Mesendoderm (in vitro differentiated cells): Measurements from ENCODE around the gene MEGF6.
A peak's percentile ranks its signal among the peaks of the same experiment; 100 is the strongest.

Source experiments
- DNase-seq: peaks from one replicate; pipeline ENCODE4 v3.0.0; 2013
- H2AK5ac ChIP-seq: 2 replicates; pipeline ENCODE4 v1.6.1; 2013; ENCODE audit warnings: low read length, inconsistent platforms
- H2BK120ac ChIP-seq: 2 replicates; pipeline ENCODE4 v1.6.1; 2013; ENCODE audit warnings: low read depth, mild to moderate bottlenecking, low read length, moderate library complexity, mixed read lengths
- H2BK15ac ChIP-seq: replicated peaks from 2 replicates; pipeline ENCODE4 v1.6.1; 2013; ENCODE audit warnings: low read depth, mild to moderate bottlenecking, moderate library complexity
- H2BK5ac ChIP-seq: 2 replicates; pipeline ENCODE4 v1.6.1; 2013; ENCODE audit warnings: low read length, inconsistent platforms
- H3K18ac ChIP-seq: 2 replicates; pipeline ENCODE4 v1.6.1; 2013; ENCODE audit warnings: mild to moderate bottlenecking, low read length, mixed read lengths
- H3K23ac ChIP-seq: one replicate; pipeline ENCODE4 v1.6.1; 2013; ENCODE audit warnings: low read length
- H3K27ac ChIP-seq: 2 replicates; pipeline ENCODE4 v1.5.1; 2013; ENCODE audit warnings: low read depth, mild to moderate bottlenecking, inconsistent platforms, low read length, moderate library complexity
- H3K27me3 ChIP-seq: 2 replicates; pipeline ENCODE4 v1.6.1; 2013; ENCODE audit warnings: low read length, control low read depth, mild to moderate bottlenecking, inconsistent platforms; ENCODE audit not compliant: insufficient read depth, poor library complexity
- H3K36me3 ChIP-seq: 2 replicates; pipeline ENCODE4 v1.6.1; 2013; ENCODE audit warnings: low read length, inconsistent platforms; ENCODE audit not compliant: control insufficient read depth, insufficient read depth
- H3K4ac ChIP-seq: one replicate; pipeline ENCODE4 v1.6.1; 2013; ENCODE audit warnings: low read depth, mild to moderate bottlenecking, low read length, moderate library complexity
- H3K4me1 ChIP-seq: 2 replicates; pipeline ENCODE4 v1.6.1; 2013; ENCODE audit warnings: low read depth, low read length, inconsistent platforms; ENCODE audit not compliant: control insufficient read depth
- H3K4me2 ChIP-seq: 2 replicates; pipeline ENCODE4 v1.6.1; 2013; ENCODE audit warnings: low read length
- H3K4me3 ChIP-seq: 2 replicates; pipeline ENCODE4 v1.5.1; 2013; ENCODE audit warnings: mild to moderate bottlenecking, low read length
- H3K56ac ChIP-seq: one replicate; pipeline ENCODE4 v1.6.1; 2013; ENCODE audit warnings: low read length
- H3K79me1 ChIP-seq: 2 replicates; pipeline ENCODE4 v1.6.1; 2013; ENCODE audit warnings: low read length, inconsistent platforms
- H3K79me2 ChIP-seq: 2 replicates; pipeline ENCODE4 v1.6.1; 2013; ENCODE audit warnings: mild to moderate bottlenecking, low read length; ENCODE audit not compliant: control insufficient read depth, insufficient read depth
- H3K9ac ChIP-seq: 2 replicates; pipeline ENCODE4 v1.6.1; 2013; ENCODE audit warnings: low read length, inconsistent platforms
- H4K5ac ChIP-seq: one replicate; pipeline ENCODE4 v1.6.1; 2013; ENCODE audit warnings: low read length
- H4K8ac ChIP-seq: one replicate; pipeline ENCODE4 v1.6.1; 2013; ENCODE audit warnings: low read depth, mild to moderate bottlenecking, control low read depth, low read length, moderate library complexity
- whole genome bisulfite sequencing: extraction: QIAGEN DNeasy Blood & Tissue Kit; methylation state at CpG from one replicate; pipeline ENCODE4 v1.1.7; 2013; ENCODE audit warnings: low lambda C conversion rate, missing lambda C conversion rate; ENCODE audit not compliant: insufficient coverage; ENCODE audit errors: extremely low coverage; 5-methylcytosine and 5-hydroxymethylcytosine counted together

MEGF6 gene

DNA sequence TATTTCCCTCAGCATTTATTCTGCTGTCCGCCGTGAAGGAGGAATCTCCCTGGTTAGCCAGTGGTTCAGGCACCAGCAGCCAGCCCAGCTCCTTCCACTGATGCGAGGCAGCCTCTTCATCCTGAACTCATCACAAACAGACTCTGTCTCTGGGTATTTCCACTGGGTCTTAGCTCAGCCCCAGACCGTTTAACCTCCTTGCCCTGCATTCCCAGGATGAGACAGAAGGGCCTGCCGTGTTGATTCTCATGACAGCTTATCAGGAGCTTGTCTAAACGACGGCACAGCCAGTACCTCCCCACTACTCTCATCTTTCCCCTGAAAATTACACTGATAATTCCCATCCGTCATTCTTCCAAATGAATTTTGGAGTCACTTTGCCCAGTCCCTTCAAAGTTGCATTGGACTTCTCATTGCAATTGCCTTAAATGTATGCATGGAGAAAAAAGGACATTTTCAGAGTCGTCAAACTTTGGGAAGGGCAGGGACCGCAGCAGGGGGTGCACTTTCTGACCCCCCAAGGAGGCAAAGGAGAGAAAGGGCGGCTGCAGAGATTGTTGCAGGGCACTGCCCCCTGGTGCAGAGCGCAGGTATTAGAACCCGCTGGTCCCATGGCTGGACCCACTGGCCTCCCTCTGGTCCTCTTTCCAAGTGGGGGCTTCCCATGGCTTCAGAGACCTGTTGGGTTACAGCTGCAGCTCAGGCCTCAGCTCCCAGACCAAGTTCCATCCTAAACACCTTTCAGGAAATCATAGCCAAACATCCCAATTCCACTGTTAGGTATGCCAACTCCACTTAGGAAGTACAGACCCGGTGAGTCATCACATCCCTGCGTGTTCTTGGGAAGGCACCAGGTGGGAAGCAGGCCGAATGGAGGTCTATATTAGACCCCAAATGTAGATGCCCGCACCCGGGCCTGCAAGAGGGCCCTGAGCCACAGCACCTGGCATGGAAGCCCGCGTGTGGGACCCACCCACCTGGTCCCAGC lies 3.7 kb upstream of the MEGF6 start:
- Histone ChIP-seq H3K27me3 (no peaks in the 10 kb centered on the region), H3K9ac (no peak overlapping the region), H2AK5ac (no peak overlapping the region), H3K18ac (no peak overlapping the region), H3K79me1 (no peaks in the 10 kb centered on the region), H3K56ac (no peak overlapping the region), H4K8ac (no peak overlapping the region), H3K27ac (no peak overlapping the region), H3K79me2 (no peaks in the 10 kb centered on the region), H3K4me3 (no peak overlapping the region), H2BK5ac (no peak overlapping the region), H2BK15ac (no peak overlapping the region), H3K4me2 (no peak overlapping the region), H4K5ac (no peak overlapping the region), H3K23ac (no peak overlapping the region), H3K4me1 (peaks cover 16% of the 10 kb centered on the region), H3K4ac (no peak overlapping the region), H2BK120ac (no peak overlapping the region), H3K36me3 (no peaks in the 10 kb centered on the region)
- peak; percentile 38 for DNase-seq
- WGBS = no CpG with 5 or more reads among the region's 20 CpGs

DNA sequence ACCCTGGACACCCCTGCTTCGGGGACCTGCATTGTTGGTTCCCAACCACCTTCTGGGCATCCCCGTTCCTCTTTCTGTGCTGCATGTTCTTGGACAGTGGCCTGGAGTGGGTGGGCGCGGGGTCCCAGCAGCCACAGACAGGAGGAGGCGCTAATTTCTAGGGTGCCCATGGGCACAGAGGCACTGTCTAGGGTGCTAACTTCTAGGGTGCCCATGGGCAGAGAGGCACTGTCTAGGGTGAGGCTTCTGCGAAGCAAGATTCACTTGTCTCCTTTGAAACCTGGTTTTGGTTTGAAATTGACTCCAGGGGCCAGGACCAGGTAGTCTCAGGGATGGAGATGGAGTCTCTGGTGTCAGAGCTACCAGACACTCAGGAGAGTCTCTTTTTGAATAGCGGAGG lies 815 bp upstream of the MEGF6 start:
- DNase-seq = no peak
- no peak overlapping the region for H2AK5ac ChIP-seq
- no peaks in the 10 kb centered on the region for H3K79me1 ChIP-seq
- no peak overlapping the region for H4K5ac ChIP-seq
- no peak overlapping the region for H2BK120ac ChIP-seq
- H3K18ac ChIP-seq = no peak overlapping the region
- peak overlapping the region; percentile 98 for H3K23ac ChIP-seq
- peak overlapping the region; percentile 79 for H3K4me2 ChIP-seq
- peak overlapping the region; percentile 79 for H3K56ac ChIP-seq
- H3K9ac ChIP-seq = peak overlapping the region; percentile 56
- H3K27me3 ChIP-seq = no peaks in the 10 kb centered on the region
- peaks cover 13% of the 10 kb centered on the region for H3K4me1 ChIP-seq
- no peak overlapping the region for H3K4ac ChIP-seq
- H3K27ac ChIP-seq = no peak overlapping the region
- no peak overlapping the region for H3K4me3 ChIP-seq
- H4K8ac ChIP-seq = no peak overlapping the region
- H3K79me2 ChIP-seq = no peaks in the 10 kb centered on the region
- H2BK5ac ChIP-seq = no peak overlapping the region
- WGBS = no CpG with 5 or more reads among the region's 7 CpGs
- H2BK15ac ChIP-seq = no peak overlapping the region
- no peaks in the 10 kb centered on the region for H3K36me3 ChIP-seq

DNA sequence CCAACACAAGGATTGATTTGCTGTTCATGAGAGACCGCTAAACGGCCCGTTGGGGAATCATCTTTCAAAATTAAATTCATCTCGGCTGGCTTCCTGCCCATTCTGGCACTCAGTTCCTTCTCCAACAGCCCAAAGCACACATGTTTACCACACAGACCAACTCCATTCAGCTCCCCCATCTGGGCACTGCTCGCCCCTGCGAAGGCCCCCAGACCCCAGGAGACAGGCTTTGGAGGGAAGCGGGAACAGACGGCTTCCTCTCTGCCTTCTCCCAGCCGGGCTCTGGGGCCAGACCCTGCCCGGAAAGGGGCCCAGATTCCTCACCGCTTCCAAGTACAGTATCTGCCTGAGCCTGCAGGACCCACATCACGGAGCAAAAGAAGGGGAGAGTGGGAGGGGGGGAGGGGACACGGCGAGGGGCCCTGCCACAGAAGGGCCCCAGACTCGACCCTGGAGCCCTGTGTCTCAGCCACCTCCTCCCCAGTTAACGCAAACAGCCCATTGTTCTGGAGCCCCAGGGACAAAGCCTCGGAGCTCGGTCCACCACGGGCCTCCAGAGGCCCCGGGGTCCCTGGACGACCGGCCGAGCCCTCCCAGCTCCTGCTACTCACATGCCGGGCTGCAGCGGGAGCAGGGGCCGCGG lies 660 bp downstream of the MEGF6 start:
- H3K27me3 ChIP-seq = no peaks in the 10 kb centered on the region
- H4K5ac ChIP-seq = no peak overlapping the region
- H3K4ac ChIP-seq = no peak overlapping the region
- peak overlapping the region; percentile 32 for H3K18ac ChIP-seq
- no CpG with 5 or more reads among the region's 27 CpGs for WGBS
- peak overlapping the region; percentile 47 for H3K4me3 ChIP-seq
- H2BK5ac ChIP-seq = no peak overlapping the region
- H3K79me1 ChIP-seq = no peaks in the 10 kb centered on the region
- H3K27ac ChIP-seq = no peak overlapping the region
- H2AK5ac ChIP-seq = no peak overlapping the region
- H2BK120ac ChIP-seq = no peak overlapping the region
- no peak overlapping the region for H2BK15ac ChIP-seq
- H3K23ac ChIP-seq = no peak overlapping the region
- H3K79me2 ChIP-seq = no peaks in the 10 kb centered on the region
- H3K4me2 ChIP-seq = peak overlapping the region; percentile 78
- H3K9ac ChIP-seq = peak overlapping the region; percentile 80
- H3K4me1 ChIP-seq = peaks cover 13% of the 10 kb centered on the region
- H3K56ac ChIP-seq = peak overlapping the region; percentile 92
- no peak overlapping the region for H4K8ac ChIP-seq
- peak; percentile 54 for DNase-seq
- no peaks in the 10 kb centered on the region for H3K36me3 ChIP-seq

DNA sequence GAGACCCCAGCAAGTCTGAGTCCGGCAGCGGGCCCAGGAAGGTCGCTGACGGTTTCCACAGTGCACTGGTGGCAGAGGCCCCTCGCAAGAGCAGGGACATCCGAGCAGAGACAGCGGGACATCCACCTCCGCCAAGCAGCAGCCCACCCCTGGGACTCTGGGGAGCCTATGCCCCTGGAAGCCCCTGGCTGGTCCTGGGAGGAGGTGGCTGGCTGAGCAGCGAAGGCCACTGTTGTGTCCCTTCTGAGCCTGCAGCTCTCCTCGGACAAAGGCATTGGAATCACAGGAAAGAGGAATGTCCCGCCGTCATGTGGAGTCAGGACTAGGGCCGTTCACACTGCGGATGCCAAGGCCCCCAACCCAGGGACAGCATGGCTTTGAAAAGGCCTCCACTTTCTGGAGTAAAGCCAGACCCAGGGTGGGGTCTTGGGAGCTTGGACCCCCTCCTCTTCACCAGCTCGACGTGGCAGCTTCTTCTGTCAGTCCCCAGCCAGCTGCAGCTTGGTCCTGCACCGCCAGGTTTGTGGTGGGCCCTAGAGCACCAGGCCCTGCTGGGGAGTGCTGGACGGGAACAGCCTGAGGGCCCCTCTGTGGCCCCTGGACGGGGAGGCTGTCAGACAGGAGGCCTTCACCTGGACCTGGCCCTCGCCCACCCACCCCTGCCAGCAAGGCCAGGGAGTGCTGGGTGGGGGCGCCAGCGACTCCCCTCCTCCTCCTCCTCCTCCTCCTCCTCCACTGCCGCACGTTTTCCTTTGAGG lies 1.4 kb downstream of the MEGF6 start:
- Histone ChIP-seq H2BK5ac (no peak overlapping the region), H3K79me1 (peaks cover 2% of the 10 kb centered on the region), H3K4me2 (no peak overlapping the region), H3K4me1 (peaks cover 13% of the 10 kb centered on the region), H4K8ac (no peak overlapping the region), H3K18ac (no peak overlapping the region), H2AK5ac (no peak overlapping the region), H3K79me2 (no peaks in the 10 kb centered on the region), H3K27ac (no peak overlapping the region), H2BK120ac (no peak overlapping the region), H3K23ac (no peak overlapping the region), H3K4me3 (no peak overlapping the region), H3K9ac (no peak overlapping the region), H3K56ac (peak overlapping the region; percentile 92), H3K36me3 (no peaks in the 10 kb centered on the region), H3K4ac (no peak overlapping the region), H4K5ac (no peak overlapping the region), H3K27me3 (no peaks in the 10 kb centered on the region), H2BK15ac (no peak overlapping the region)
- peak; percentile 45 for DNase-seq
- WGBS = no CpG with 5 or more reads among the region's 24 CpGs

DNA sequence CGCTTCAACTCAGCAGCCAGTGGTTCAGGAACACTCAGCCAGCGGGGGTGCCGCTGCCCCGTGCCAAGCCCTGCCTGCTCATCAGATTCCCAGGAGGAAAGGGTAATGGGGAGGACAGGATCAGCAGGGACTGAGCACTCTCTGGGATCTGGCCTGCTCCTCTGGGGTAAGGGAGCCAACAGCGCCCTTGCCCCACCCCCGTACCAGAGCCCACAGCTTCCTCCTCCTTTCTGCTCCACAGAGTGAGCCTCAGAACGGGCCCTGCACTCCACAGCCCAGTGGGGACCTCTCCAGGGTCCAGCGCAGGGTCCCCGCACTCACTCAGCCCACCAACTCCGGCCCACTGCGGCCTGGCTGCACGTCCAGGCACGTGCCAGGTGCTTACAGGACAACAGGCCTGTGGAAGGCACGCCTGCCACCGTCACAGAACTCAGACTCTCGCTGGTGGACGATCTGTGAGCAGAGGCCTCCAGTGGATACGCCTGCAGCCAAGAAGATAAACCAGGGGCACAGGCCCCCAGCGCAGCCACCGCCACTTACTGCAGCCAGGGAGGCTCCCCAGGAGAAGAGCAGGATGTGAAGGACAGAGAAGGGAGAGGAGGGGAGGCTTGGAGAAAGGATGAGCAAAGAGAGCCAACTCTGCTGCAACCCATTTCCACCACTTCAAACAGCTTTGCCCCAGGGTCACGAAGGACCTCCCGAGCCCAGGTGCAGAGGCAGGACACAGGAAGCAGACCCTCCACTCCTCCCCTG lies 2.1 kb downstream of the MEGF6 start:
- Histone ChIP-seq H3K27me3 (no peaks in the 10 kb centered on the region), H3K56ac (no peak overlapping the region), H3K4ac (no peak overlapping the region), H2BK120ac (no peak overlapping the region), H4K8ac (no peak overlapping the region), H2BK5ac (no peak overlapping the region), H3K27ac (no peak overlapping the region), H3K36me3 (no peaks in the 10 kb centered on the region), H2AK5ac (no peak overlapping the region), H4K5ac (no peak overlapping the region), H3K79me1 (peaks cover 2% of the 10 kb centered on the region), H3K4me1 (peaks cover 13% of the 10 kb centered on the region), H3K4me2 (no peak overlapping the region), H3K79me2 (no peaks in the 10 kb centered on the region), H3K9ac (peak overlapping the region; percentile 22), H2BK15ac (no peak overlapping the region), H3K23ac (no peak overlapping the region), H3K4me3 (no peak overlapping the region), H3K18ac (no peak overlapping the region)
- DNase-seq = no peak
- WGBS = no CpG with 5 or more reads among the region's 22 CpGs
